Posterior vena cava (tissue), 2 donors: ENCODE results near the gene FCER1G. TPM values are rescaled to one million over a fixed set of nuclear protein-coding genes. Genes with fewer than 3 reads are reported as not detected.

Source experiments
- DNase-seq: peaks from one replicate; pipeline ENCODE4 v3.0.0-alpha.2; 2020; ENCODE audit warnings: low spot score
- intact Hi-C, 2 donors: fragments of 100-400 bp; cut with DNase I; formaldehyde crosslinking; loops; one replicate each; pipeline versions ENCODE4 v1.14.1 to v1.14.2; 2022 to 2023
- total RNA-seq, 2 donors: library from RNA; stranded (reverse); fragmentation: NEBNext Ultra II Directional; extraction: Animal tissue kit (Norgen Biotek cat#: 25700); gene quantifications; one replicate each; pipeline ENCODE4 v1.2.1, GENCODE V29; 2021
- donor health status: DM: yes; HTN: yes; CAD: no.
- donor health status: DM: yes; HTN: yes; CAD: no.

FCER1G gene
- total RNA-seq, 2 donors from 2014 or later = 40.4 to 101 TPM

GRCh38 chr1:161199506-161200139 lies 15.5 kb upstream of the FCER1G start:
- DNase-seq = peak; percentile 67
- intact Hi-C loops = loop anchor here in 1 of 2 donors (10.0 kb wide), 1 partner anchor 185 kb away; no protein-coding TSS in a partner anchor

DNA sequence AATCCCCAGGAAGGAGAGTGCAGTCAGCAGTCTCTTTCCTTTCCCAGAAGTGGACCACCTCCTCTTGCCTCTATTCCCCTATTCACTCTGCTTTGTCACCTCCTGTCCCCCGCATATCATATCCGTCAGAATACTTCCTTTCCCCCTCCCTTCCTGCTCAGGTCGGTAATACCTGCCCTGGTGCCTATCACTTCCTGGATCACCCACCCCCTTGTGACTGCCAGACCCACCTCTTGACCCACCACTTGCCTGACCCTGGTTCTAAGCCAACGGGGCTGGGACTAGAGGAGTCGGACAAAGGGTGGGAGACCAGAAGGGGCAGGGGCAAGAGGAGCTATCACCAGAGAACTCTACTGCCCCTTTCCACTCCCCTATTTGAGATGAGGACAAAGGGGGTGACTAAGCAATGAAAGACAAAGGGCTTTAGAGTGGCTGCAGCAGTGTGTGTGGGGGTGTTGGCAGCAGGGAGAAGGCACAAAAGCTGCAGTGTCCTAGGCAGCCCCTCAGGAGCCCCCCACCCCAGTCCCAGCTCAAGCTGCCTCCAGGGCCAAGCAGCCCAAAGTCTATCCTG lies 14.6 kb upstream of the FCER1G start:
- DNase-seq = peak; percentile 78
- intact Hi-C loops = no loop called here

DNA sequence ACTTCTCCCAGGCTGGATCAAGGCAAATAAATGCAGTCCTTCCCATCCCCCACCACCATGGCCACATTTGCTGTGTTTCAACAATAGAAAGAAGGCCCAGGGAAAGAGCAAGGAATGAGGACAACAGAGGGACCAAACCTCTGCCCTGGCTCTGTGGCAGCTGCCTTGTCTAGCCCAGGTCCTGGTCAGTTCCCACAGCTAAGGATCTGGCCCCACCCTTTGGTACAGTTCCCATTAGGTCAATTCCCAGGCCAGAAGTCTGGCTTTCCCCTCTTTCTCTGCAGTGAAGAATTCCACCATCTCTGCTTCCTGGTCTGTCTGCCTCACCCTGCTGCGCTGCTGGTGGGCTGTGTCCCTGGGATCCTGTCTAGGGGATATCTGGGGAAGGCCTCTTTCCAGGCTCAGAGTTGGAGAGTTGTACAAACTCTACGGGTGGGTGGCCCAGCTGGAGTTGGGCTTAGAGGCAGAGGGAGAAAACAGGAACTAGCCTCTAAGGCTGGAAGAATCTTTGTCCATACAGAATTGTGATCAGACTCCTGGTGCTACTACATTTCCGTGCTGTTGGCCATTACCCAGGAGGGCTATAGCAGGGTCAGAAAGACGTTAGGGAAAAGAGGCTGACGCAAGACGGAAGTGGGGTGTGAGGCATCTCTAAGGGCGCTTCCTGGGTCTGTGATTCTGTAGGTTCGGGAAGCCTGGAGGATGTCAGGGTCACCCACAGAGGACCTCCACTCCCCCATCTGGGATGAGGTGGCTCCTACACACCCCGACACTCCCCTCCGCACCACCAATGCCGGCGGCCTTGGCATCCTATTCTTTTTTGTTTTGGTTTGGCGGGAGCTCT lies 13.9 kb upstream of the FCER1G start:
- intact Hi-C loops = no loop called here
- DNase-seq = peak; percentile 90

GRCh38 chr1:161201836-161202712 lies 13.0 kb upstream of the FCER1G start, which contains the start of gene NDUFS2:
TSS of gene NDUFS2 (plus strand) at chr1:161202367. CDS start at chr1:161202386, 19 bp downstream.
- intact Hi-C loops = no loop called here
- peak; percentile 99 for DNase-seq

GRCh38 chr1:161206411-161207140 lies 8.5 kb upstream of the FCER1G start:
- no peak for DNase-seq

GRCh38 chr1:161207173-161207572 lies 7.9 kb upstream of the FCER1G start:
- intact Hi-C loops = no loop called here
- no peak for DNase-seq

More at GRCh38 chr1:161206411-161207140, 8.5 kb upstream of the FCER1G start:
- intact Hi-C loops = no loop called here

DNA sequence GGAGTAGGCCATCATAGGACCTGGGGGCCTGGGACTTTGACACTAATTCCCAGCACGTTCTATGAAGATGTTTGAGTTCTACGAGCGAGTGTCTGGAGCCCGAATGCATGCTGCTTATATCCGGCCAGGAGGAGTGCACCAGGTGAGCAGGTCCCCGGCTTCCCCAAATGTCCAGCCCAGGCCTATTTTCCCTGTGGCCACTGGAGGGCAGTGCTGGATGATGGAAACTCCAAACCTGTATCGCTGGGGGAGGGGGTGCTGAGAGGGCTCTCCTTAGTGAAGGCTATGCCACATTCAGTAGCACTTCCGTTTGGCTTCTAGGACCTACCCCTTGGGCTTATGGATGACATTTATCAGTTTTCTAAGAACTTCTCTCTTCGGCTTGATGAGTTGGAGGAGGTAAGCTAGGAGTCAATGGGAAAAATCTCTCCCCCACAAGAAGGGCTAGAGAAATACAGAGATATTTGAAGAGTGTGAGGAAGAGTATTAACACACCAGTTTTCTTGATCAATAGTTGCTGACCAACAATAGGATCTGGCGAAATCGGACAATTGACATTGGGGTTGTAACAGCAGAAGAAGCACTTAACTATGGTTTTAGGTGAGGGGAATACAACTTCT lies 5.2 kb upstream of the FCER1G start:
- DNase-seq = peak; percentile 92
- intact Hi-C loops = no loop called here

GRCh38 chr1:161214369-161214768 lies 726 bp upstream of the FCER1G start:
- no peak for DNase-seq
- intact Hi-C loops = no loop called here

GRCh38 chr1:161216945-161217712 lies 2.0 kb downstream of the FCER1G start:
- intact Hi-C loops = no loop called here
- no peak for DNase-seq

- intact Hi-C loops = no loop called here
- DNase-seq = peak; percentile 70
Measured at GRCh38 chr1:161217831-161218230, 2.7 kb downstream of the FCER1G start.

DNA sequence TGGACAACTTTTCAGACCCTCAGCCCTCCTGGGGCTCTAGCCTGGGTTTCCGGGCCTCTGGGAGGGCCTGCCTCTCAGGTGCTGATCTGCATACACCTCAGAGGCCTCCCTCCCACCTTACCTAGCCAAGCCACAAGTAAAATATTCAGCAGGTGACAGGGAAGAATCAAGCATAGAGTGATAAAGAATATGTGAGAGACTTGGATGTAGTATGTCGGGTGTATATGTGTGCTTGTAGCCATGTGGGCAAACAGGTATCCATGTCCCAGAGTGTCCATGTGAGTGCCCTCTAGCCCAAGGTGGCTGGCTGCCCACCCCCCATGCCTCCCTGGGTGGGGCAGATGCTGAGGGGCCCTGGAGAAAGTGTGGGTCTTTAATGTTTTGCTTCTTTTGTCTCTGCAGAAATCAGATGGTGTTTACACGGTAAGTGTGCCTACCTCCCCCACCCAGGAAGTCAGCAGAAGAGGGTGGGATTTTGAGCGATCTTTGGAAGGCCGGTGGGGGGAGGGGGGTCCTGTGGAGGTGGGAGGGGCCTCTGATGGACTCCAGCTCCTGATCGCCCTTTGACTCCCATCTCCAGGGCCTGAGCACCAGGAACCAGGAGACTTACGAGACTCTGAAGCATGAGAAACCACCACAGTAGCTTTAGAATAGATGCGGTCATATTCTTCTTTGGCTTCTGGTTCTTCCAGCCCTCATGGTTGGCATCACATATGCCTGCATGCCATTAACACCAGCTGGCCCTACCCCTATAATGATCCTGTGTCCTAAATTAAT lies 3.4 kb downstream of the FCER1G start:
- DNase-seq = peak; percentile 45
- intact Hi-C loops = no loop called here

- intact Hi-C loops = no loop called here
- DNase-seq = peak; percentile 9
Measured at GRCh38 chr1:161219078-161219892, 4.2 kb downstream of the FCER1G start.

- intact Hi-C loops = loop anchor here (10.0 kb wide), 2 partner anchors 155 to 165 kb away; no protein-coding TSS in a partner anchor
Measured at GRCh38 chr1:161220002-161220401, 4.9 kb downstream of the FCER1G start.

DNA sequence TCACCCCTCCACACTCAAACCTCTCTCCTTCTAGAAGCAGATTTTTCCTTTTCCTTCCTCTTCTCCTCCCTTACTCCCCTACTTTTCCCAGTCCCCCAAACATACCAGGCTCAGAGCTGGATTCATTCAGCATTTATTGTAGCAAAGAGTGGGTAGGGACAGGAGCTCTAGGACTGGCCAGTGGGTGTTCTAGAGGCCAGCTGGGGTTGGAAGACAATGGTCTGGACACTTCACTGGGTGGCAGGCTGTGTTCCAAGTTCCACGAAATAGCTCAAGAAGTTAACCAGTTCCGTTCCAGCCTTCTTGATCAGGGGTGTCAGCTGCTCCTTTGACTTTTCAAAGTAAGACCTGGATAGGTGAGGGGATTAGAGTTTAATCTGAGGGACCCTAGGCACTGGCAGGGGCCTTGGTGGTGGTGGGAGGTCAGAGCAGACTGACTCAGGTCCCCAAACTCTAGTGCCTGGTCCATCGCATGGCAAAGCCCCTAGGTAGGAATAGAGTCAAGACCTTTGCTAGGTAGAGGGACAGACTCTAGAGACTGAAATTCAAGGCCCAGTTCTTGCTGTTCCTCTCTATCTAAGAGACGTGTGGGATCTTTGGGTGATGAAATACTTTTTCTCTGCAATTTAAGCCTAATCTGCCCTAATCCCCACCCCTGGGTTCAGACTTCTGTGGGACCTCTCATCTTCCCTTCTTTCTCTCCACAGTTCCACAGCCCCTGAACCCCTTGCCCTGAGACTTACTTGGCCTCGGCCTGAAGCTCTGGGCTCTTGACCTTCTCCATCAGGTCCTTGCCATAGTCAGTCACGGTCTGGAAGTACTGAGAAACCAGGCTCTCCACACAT lies 7.3 kb downstream of the FCER1G start:
- intact Hi-C loops = loop anchor here (10.0 kb wide), 2 partner anchors 152 to 162 kb away; no protein-coding TSS in a partner anchor
- DNase-seq = peak; percentile 31

More at GRCh38 chr1:161220002-161220401, 4.9 kb downstream of the FCER1G start:
- peak; percentile 35 for DNase-seq
